Thyroid gland (tissue), 4 donors: ENCODE results near the gene ADRB1. TPM values are rescaled to one million over a fixed set of nuclear protein-coding genes. Genes with fewer than 3 reads are reported as not detected.

Experiments used
- DNase-seq, 2 donors: peaks; one replicate each; pipeline ENCODE4 v3.0.0-alpha.2; 2019
- H3K27ac ChIP-seq, 3 donors: fragments of 200-600 bp; sonication (generic); 1 replicate in 2 of 3; 2 replicates in 1 of 3; pipeline ENCODE4 v1.5.1; 2016 to 2019; ENCODE audit warnings: mild to moderate bottlenecking in 1 of 3, moderate library complexity in 1 of 3
- H3K27me3 ChIP-seq: fragments of 200-600 bp; sonication (generic); one replicate; pipeline ENCODE4 v1.5.1; 2019
- H3K36me3 ChIP-seq, 2 donors: fragments of 200-600 bp; sonication (generic); one replicate each; pipeline ENCODE4 v1.5.1; 2016 to 2019
- H3K4me1 ChIP-seq, 2 donors: fragments of 200-600 bp; sonication (generic); one replicate each; pipeline ENCODE4 v1.5.1; 2017 to 2019
- H3K4me3 ChIP-seq, 3 donors: fragments of 200-600 bp; sonication (generic); replicated peaks in 1 of 3; 1 replicate in 2 of 3; 2 replicates in 1 of 3; pipeline ENCODE4 v1.5.1; 2016; ENCODE audit warnings: mild to moderate bottlenecking in 1 of 3
- H3K9me3 ChIP-seq: fragments of 200-600 bp; sonication (generic); one replicate; pipeline ENCODE4 v1.5.1; 2017
- POLR2A ChIP-seq, 2 donors: fragments of 450-650 bp; IDR thresholded peaks; one replicate each; pipeline ENCODE4 v1.6.1; 2017; ENCODE audit warnings: antibody characterized with exemption in 2 of 2, mild to moderate bottlenecking in 2 of 2, moderate library complexity in 1 of 2
- WGBS, 2 donors: methylation state at CpG; one replicate each; pipeline ENCODE4 v1.1.5; 2017; 5-methylcytosine and 5-hydroxymethylcytosine counted together
- intact Hi-C: fragments of 100-400 bp; cut with DNase I; formaldehyde crosslinking; loops from one replicate; pipeline ENCODE4 v1.15.1; 2023
- total RNA-seq, 4 donors: library from RNA; depleted of rRNA; stranded (reverse); fragments of >200 nt; gene quantifications; one replicate each; pipeline ENCODE4 v1.2.3, GENCODE V29; 2016
- TF ChIP-seq, protein P1 (sequence below), 6 experiments: fragments of 200-600 bp in 3 of 6; fragments of 450-650 bp in 3 of 6; sonication (generic) in 3 of 6; IDR thresholded peaks; one replicate each; pipeline ENCODE4 v1.5.1; 2016 to 2019; ENCODE audit warnings: antibody characterized with exemption in 6 of 6, mild to moderate bottlenecking in 2 of 6, inconsistent platforms in 1 of 6, moderate library complexity in 1 of 6

ADRB1 gene
- total RNA-seq, 4 donors from 2014 or later, result 0.27 to 1.7 (median 0.95) TPM

DNA sequence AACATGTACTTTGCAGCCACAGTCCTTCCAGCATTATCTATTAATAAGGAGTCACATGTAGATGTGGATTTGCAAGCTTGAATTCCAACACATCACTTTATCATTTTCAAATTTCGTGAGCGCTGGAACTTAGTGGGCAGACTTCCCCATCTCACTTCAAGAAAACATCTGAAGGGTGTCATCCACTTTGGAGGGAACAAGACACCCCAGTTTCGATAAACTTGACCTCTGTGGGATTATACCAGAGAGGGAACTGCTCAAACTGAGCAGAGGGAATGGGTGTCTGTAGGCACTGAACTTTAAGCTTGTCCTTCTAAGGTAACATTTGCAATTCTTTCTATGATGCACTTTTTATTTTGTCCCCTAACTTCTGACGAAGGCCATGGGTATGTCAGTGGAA is 27.5 kb downstream of the ADRB1 start:
- intact Hi-C loops, result no loop called here
- no peaks in the 10 kb centered on the region for H3K36me3 ChIP-seq
- TF ChIP-seq, protein P1, sequence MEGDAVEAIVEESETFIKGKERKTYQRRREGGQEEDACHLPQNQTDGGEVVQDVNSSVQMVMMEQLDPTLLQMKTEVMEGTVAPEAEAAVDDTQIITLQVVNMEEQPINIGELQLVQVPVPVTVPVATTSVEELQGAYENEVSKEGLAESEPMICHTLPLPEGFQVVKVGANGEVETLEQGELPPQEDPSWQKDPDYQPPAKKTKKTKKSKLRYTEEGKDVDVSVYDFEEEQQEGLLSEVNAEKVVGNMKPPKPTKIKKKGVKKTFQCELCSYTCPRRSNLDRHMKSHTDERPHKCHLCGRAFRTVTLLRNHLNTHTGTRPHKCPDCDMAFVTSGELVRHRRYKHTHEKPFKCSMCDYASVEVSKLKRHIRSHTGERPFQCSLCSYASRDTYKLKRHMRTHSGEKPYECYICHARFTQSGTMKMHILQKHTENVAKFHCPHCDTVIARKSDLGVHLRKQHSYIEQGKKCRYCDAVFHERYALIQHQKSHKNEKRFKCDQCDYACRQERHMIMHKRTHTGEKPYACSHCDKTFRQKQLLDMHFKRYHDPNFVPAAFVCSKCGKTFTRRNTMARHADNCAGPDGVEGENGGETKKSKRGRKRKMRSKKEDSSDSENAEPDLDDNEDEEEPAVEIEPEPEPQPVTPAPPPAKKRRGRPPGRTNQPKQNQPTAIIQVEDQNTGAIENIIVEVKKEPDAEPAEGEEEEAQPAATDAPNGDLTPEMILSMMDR (IDR thresholded peaks at IDR 0.05), result no peak
- TF ChIP-seq POLR2A (IDR thresholded peaks at IDR 0.05), result no peak
- H3K27me3 ChIP-seq, result no peaks in the 10 kb centered on the region
- no peaks in the 10 kb centered on the region for H3K4me1 ChIP-seq
- WGBS, 2 donors, result 89 to 91% methylated on average over 4 of the region's 4 CpGs
- no peak overlapping the region for H3K4me3 ChIP-seq
- no peak overlapping the region for H3K27ac ChIP-seq
- DNase-seq, result no peak
- no peaks in the 10 kb centered on the region for H3K9me3 ChIP-seq

DNA sequence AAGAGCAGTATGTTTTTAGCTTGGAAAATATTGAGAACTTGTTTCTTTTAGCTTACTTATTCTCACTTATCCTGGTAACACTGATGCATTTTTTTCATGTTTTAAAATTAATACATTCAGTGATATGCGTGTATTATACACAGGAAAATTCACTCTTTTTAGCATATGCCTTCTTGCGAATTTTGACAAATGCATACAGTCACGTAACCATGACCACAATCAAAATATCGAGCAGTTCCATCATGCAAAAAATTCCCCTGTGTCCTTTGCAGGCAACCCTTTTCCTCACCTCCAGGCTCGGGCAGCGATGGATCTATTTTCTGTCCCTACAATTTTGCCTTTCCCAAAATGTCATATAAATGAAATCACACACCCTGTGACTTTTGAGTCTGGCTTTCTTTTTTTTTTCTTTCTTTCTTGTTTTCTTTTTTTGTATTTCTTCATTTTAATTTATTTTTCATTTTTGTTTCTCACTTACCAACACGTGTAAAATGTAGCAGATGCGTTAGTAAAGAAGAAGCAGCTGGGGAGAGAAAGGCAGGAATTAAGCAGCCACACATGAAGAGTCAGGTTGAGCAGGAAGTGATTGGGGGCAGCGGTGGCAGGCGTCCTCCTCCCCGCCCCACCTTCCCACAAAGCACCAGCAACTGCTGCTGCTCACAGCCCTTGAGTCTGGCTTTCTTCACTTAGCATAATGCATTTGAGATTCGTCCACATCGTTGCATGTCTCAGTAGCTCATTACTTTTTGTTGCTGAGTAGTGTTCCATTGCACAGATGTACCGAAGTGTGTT is 29.9 kb downstream of the ADRB1 start:
- H3K27me3 ChIP-seq, result no peaks in the 10 kb centered on the region
- TF ChIP-seq, protein P1 (IDR thresholded peaks at IDR 0.05), result no peak
- no peak for TF ChIP-seq POLR2A (IDR thresholded peaks at IDR 0.05)
- no peaks in the 10 kb centered on the region for H3K4me1 ChIP-seq
- WGBS, 2 donors, result 80 to 81% methylated on average over 14 of the region's 14 CpGs
- no peak overlapping the region for H3K27ac ChIP-seq
- no peaks in the 10 kb centered on the region for H3K9me3 ChIP-seq
- intact Hi-C loops, result no loop called here
- no peak for DNase-seq
- no peaks in the 10 kb centered on the region for H3K36me3 ChIP-seq
- no peak overlapping the region for H3K4me3 ChIP-seq

- WGBS, 2 donors, result 90 to 93% methylated on average over 6 of the region's 6 CpGs
- TF ChIP-seq POLR2A (IDR thresholded peaks at IDR 0.05), result no peak
- TF ChIP-seq, protein P1 (IDR thresholded peaks at IDR 0.05), result no peak
- H3K27me3 ChIP-seq, result no peaks in the 10 kb centered on the region
- intact Hi-C loops, result no loop called here
- H3K36me3 ChIP-seq, result no peaks in the 10 kb centered on the region
- no peak overlapping the region for H3K4me3 ChIP-seq
- no peaks in the 10 kb centered on the region for H3K4me1 ChIP-seq
- H3K27ac ChIP-seq, result no peak overlapping the region
- DNase-seq, result no peak
- H3K9me3 ChIP-seq, result no peaks in the 10 kb centered on the region
Measured at GRCh38 chr10:114075093-114075492, 31.4 kb downstream of the ADRB1 start.

GRCh38 chr10:114077347-114077746 is 33.7 kb downstream of the ADRB1 start:
- intact Hi-C loops, result no loop called here
- H3K9me3 ChIP-seq, result no peaks in the 10 kb centered on the region
- H3K36me3 ChIP-seq, result no peaks in the 10 kb centered on the region
- no peak overlapping the region for H3K27ac ChIP-seq
- no peaks in the 10 kb centered on the region for H3K27me3 ChIP-seq
- no peaks in the 10 kb centered on the region for H3K4me1 ChIP-seq
- no peak overlapping the region for H3K4me3 ChIP-seq
- DNase-seq, result no peak
- WGBS, 2 donors, result 69 to 71% methylated on average over 1 of the region's 1 CpG
- TF ChIP-seq, protein P1 (IDR thresholded peaks at IDR 0.05), result no peak
- no peak for TF ChIP-seq POLR2A (IDR thresholded peaks at IDR 0.05)

DNA sequence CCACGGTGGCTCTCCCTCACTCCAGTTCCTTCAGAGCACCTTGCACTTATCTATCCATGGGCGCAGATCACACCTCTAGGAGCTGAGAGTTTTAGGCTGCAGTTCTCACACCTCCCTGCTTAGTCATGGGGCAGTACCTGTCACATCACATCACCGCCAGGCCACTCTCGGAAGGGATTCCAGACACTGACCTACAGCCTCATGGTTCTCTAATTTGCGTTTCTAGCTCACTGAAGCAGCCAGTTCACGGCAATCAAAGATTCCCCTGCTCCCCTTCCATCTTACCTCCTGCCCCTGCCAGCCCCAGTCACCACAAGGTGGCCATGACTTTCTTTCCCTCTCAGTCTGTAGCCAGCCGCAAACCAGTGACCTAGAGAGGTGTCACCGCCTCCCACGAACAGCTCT is 34.2 kb downstream of the ADRB1 start:
- intact Hi-C loops, result no loop called here
- no peak for TF ChIP-seq POLR2A (IDR thresholded peaks at IDR 0.05)
- TF ChIP-seq, protein P1 (IDR thresholded peaks at IDR 0.05), result no peak
- no peak for DNase-seq
- 75 to 78% methylated on average over 9 of the region's 9 CpGs for WGBS, 2 donors
- Histone ChIP-seq H3K27ac (no peak overlapping the region), H3K4me3 (no peak overlapping the region), H3K4me1 (no peaks in the 10 kb centered on the region), H3K9me3 (no peaks in the 10 kb centered on the region), H3K27me3 (no peaks in the 10 kb centered on the region), H3K36me3 (no peaks in the 10 kb centered on the region)
